Gastroesophageal sphincter (tissue), 3 donors: Measurements from ENCODE around the gene PDLIM5.

Experiments used
- CTCF ChIP-seq, 4 experiments: fragments of 200-600 bp in 2 of 4; fragments of 450-650 bp in 2 of 4; sonication (generic) in 1 of 4; IDR thresholded peaks; one replicate each; pipeline ENCODE4 v1.5.1; 2017 to 2019; ENCODE audit warnings: antibody characterized with exemption in 4 of 4, mild to moderate bottlenecking in 2 of 4, moderate library complexity in 2 of 4
- EP300 ChIP-seq: sonication (generic); formaldehyde crosslinking; IDR thresholded peaks from one replicate; pipeline ENCODE4 v1.6.1; 2017; ENCODE audit warnings: antibody characterized with exemption, mild to moderate bottlenecking
- POLR2AphosphoS5 ChIP-seq: sonication (generic); formaldehyde crosslinking; IDR thresholded peaks from one replicate; pipeline ENCODE4 v1.6.1; 2017; ENCODE audit warnings: antibody characterized with exemption

- TF ChIP-seq CTCF (IDR thresholded peaks at IDR 0.05) = no peak
- no peak for TF ChIP-seq EP300
- TF ChIP-seq POLR2AphosphoS5 = no peak
Observed at GRCh38 chr4:94575652-94576051, 123.9 kb downstream of the PDLIM5 start.
